Suppressor macrophage (primary cell): Measurements from ENCODE around the gene TERT.
"Not testable (repeated sequence)": the region's sequence is repeated elsewhere in the genome, so short reads cannot be mapped to it uniquely, and the experiment has no call there.

Experiments
- DNase-seq, 4 experiments: peaks; one replicate each; pipeline ENCODE4 v3.0.0-alpha.2; 2020 to 2022
- total RNA-seq, 17 experiments: gene quantifications; one replicate each; lab custom pipeline; 2026; ENCODE audit warnings: mixed read lengths in 6 of 17, inconsistent platforms in 3 of 17; lab: John Stamatoyannopoulos, UW

The TERT gene
- total RNA-seq: 0 to 2.9 (median 0) reads per million in 17 experiments

- peak in 1 of 4 experiments; percentile 11 for DNase-seq
Measured at GRCh38 chr5:1294835-1295649, at the start of gene TERT. TSS of gene TERT (minus strand) at chr5:1295068. CDS start at chr5:1294989, 79 bp downstream.

- DNase-seq: peak; percentile 24 to 62 (median 46)
Measured at GRCh38 chr5:1343931-1344901, 49.3 kb upstream of the TERT start.

GRCh38 chr5:1343315-1343751 lies 48.5 kb upstream of the TERT start:
- no peak for DNase-seq

GRCh38 chr5:1342711-1343110 lies 47.8 kb upstream of the TERT start:
- not testable (repeated sequence) for DNase-seq

- no peak for DNase-seq
Measured at GRCh38 chr5:1342268-1342667, 47.4 kb upstream of the TERT start.

GRCh38 chr5:1341863-1342262 lies 47.0 kb upstream of the TERT start:
- DNase-seq: no peak

- DNase-seq: not testable (repeated sequence)
Measured at GRCh38 chr5:1339818-1340210, 44.9 kb upstream of the TERT start.

GRCh38 chr5:1339139-1339817 lies 44.4 kb upstream of the TERT start:
- DNase-seq: not testable (repeated sequence)

- no peak for DNase-seq
Measured at GRCh38 chr5:1338506-1339070, 43.7 kb upstream of the TERT start.

- no peak for DNase-seq
Measured at GRCh38 chr5:1338196-1338490, 43.3 kb upstream of the TERT start.

GRCh38 chr5:1337489-1338195 lies 42.8 kb upstream of the TERT start:
- DNase-seq: no peak

- no peak for DNase-seq
Measured at GRCh38 chr5:1336749-1337488, 42.1 kb upstream of the TERT start.

- no peak for DNase-seq
Measured at GRCh38 chr5:1336106-1336561, 41.3 kb upstream of the TERT start.

GRCh38 chr5:1335540-1336095 lies 40.8 kb upstream of the TERT start:
- DNase-seq: no peak

- DNase-seq: no peak
Measured at GRCh38 chr5:1334831-1335539, 40.1 kb upstream of the TERT start.

GRCh38 chr5:1333986-1334385 lies 39.1 kb upstream of the TERT start:
- no peak for DNase-seq

- not testable (repeated sequence) for DNase-seq
Measured at GRCh38 chr5:1333286-1333685, 38.4 kb upstream of the TERT start.

- DNase-seq: no peak
Measured at GRCh38 chr5:1332461-1333001, 37.7 kb upstream of the TERT start.

GRCh38 chr5:1331861-1332405 lies 37.1 kb upstream of the TERT start:
- DNase-seq: no peak
